ENCODE data around the gene OPRD1.
"Not testable (repeated sequence)": the region's sequence is repeated elsewhere in the genome, so short reads cannot be mapped to it uniquely, and the experiment has no call there.

OPRD1 gene

DNA sequence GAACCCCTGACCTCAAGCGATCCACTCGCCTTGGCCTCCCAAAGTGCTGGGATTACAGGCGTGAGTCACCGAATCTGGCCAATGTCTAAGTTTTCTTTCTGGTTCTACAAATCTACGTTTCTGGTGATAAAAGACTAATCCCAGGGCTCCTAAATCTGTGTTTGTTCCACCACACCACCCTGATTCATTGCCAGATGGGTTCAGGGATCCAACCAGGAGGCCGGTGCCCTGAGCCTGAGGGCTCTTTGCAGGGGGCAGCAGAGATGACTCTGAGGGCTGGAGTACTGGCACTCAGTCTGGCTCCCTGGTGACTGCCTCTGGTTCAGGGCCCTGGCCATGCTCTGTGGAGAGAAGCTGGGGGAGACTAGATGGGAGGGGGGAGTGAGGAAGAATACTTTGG is 10.5 kb upstream of the OPRD1 start:
- DNase-seq (ENCODE audit: low read depth), result no peak

DNA sequence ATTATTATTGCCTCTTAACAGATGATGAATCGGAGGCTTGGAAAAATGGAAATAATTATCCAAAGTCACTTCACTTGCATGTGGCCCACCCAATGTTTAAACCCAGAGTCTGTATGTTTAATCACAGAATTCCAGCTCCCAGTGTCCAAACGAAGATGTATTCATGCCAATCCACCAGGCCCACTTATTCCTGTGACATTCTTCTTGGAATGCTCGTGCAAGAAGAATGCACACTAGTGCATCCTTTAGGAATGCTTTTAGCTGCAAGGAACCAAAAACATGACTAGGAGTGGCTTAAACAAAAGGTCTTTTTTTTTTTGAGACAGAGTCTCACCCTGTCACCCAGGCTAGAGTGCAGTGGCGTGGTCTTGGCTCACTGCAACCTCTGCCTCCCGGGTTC is 8.9 kb upstream of the OPRD1 start:
- DNase-seq (ENCODE audit: low read depth), result no peak

DNA sequence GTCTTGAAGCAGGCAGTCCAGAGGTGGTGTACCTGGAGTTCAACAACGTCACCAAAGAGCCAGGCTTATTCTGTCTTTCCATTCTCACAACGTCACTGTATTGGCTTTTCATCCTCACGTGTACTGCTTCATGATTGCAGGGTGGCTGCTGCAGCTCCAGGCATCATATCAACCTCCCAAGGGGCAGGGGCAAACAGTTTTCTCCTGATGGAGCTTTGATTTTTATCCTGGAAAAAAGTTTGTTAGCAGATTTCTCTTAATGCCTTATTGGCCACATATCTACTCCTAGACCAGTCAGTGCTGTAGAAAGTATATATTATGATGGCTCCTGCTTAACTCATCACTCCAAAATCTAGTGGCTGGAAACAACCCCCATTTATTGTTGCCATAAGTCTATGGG is 8.3 kb upstream of the OPRD1 start:
- DNase-seq (ENCODE audit: low read depth), result no peak

DNA sequence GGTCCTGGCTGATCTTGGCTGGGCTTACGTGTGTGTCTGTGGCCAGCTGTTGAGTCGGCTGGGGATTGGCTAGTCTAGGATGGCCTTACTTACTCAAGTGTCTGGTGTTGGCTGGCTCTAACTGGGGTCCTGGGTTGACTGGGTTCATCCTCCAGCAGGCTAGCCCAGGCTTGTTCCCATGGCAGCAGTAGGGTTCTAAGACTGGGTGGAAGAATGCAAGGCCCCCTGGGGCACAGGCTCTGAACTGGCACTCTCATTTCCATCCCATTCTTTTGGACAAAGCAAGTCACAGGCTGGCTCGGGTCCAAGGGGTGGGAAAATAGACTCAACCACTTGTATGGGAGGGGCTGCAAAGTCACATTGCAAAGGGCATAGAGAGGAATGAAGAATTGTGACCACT is 7.9 kb upstream of the OPRD1 start:
- no peak for DNase-seq (ENCODE audit: low read depth)

DNA sequence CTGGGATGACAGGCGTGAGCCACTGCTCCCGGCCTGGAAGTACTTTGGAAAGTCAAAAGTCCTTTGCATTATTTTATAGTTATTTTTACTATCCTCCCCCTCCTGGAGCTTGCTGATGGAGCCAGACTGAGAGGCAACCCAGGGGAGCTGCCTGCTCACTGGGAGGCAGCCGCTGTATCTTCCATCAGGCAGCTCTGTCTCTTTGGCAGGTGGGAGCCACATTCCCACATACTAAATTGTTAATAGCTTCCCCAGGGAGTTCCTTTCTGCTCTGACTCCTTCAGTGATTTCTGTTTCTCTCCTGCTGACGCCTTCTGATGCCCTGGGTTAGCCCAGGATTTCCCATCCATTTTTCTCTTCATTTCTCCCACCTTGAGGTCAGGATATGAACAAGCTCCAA is 4.9 kb upstream of the OPRD1 start:
- no peak for DNase-seq (ENCODE audit: low read depth)

DNA sequence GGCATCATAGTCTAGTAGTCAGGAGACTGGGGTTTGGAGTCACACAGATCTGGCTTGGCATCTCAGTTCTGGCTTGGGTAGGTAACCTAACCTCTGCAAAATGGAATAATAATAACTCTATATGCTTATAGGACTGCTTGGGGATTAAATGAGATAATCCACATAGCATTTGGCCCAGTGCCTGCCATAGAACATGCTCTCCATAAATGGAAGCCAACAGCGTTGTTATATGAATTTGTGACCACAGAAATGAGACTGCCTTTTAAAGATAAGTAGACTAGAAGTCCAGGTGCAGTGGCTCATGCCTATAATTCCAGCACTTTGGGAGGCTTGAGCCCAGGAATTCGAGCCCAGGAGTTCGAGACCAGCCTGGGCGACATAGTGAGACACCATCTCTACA is 4.0 kb upstream of the OPRD1 start:
- no peak for DNase-seq (ENCODE audit: low read depth)

DNA sequence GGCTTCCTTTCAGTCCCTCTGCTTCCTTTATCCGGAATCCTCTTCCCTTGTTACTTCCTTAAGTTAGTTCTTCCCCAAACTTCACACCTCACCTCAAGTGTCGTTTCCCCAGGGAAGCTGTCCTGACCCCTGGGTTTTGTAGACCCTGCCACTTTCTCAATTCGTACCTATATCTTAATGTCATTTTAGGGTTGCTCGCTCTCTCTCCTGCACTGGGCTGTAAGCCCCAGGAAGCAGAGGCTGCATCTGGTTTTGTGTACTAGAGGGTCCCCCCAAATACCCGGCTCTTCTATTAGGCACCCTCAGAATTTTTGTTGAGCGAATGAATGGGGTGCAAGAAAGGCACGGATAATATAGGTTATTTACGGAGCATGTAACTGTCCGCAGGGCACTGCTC is 603 bp upstream of the OPRD1 start:
- DNase-seq (ENCODE audit: low read depth), result no peak

DNA sequence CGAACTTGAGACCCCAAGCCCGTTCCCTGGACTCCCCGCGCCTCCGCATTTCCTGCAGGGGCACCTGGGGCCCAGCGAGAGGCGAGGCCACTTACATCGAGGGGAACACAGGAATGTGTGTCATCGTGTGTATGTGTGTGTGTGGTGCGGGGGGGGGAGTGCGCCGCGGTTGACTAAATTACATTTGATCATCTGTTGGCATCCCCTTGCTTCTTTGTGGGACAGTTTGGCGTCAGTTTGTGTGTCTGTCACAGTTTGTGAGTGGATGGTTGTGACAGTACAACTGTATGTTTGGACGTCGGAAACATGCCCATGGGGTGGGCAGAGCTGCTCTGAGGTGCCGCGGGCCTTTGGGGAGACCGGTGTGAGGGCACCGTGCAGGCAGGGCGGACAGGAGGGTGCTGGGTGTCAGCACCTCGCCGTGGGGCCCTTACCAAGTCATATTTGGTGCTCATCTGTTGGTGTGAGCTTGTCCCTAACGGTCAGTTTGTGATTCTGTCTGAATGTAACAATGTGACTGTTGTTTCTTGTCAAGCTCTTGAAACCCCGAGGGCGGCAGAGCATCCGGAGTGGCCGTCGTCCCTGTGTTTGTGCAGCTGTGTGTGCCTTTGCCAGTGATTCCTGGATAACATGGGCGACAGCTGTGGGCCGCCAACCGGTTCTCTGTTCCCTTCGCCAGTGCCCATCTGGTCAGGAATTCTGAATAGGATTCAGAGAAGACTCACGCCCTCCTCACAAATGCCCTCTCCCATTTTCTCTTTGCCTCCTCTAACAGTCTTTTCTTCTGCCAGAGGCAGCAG is 899 bp downstream of the OPRD1 start:
- DNase-seq (ENCODE audit: low read depth), result no peak

DNA sequence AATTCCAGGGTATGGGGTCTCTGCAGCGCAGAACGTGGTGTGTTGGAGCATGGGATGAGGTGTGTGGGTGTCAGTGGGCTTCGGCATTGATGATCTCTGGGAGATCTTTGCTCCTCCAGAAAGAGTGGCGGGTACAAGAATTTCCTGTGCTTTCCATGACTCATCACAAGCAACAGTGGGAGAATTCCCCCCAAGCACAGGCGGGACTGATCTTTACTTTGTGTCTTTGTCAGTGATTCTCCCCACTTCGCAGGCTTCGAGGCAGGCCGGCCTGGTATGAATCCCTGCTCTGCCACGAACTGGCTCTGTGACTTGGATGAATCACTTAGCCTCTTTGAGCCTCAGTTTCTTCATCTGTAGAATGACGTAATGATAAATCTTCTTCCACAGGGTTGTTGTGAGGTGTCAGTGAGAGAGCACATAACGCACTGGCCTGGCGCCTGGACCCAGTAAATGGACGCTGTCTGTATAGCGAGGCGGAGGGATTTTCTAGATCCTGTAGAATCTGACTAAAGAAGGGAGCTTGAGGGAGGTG is 2.0 kb downstream of the OPRD1 start:
- no peak for DNase-seq (ENCODE audit: low read depth)

DNA sequence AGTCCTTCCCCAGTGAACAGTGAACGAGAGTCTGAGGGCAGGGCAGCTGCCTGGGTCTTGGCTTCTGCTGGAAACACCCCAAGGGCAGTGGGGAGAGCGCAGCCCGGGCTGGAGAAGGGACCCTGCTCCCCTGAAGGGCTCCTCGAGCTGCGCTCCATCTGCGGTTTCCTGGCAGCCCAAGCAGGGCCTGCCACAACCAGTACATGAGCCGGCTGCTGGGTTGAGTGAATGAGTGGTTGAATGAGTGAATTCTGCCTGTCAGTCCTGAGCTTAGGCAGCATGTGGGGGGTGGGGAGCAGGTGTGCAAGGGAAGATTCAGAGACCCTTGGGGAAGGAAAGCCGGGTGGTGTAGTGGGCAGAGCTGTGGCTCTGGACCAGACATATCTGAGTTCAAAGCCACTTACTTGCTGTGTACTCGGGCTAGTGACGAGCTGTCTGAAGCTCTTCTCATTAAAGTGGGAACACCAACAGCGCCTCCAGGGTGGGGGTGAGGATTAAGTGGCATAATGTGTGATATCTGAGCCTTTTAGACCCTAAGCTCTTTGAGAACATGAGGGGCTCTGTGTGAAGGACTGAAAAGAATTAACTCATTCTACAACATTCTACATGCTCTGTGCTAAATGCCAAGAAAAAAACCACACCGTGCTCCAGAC is 3.7 kb downstream of the OPRD1 start:
- no peak for DNase-seq (ENCODE audit: low read depth)

DNA sequence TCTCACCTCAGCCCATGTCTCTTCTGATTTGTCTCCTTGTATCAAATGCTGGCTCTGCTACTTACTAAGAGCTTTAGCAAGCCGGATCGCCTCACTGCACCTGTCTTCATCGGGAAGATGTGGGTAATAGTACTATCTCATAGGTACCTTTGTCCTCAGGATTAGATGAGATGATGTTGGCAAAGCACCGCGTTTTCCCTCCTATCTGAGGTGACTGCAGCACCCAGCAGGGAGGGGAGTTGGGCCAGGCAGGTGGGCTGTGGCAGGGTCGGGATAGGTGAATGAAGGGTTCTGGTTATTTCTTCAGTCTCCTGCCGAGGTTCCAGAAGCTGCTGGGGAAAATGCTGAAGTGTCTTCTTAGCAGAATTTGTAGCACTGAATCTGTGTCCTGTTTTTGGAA is 5.2 kb downstream of the OPRD1 start:
- DNase-seq (ENCODE audit: low read depth), result no peak

DNA sequence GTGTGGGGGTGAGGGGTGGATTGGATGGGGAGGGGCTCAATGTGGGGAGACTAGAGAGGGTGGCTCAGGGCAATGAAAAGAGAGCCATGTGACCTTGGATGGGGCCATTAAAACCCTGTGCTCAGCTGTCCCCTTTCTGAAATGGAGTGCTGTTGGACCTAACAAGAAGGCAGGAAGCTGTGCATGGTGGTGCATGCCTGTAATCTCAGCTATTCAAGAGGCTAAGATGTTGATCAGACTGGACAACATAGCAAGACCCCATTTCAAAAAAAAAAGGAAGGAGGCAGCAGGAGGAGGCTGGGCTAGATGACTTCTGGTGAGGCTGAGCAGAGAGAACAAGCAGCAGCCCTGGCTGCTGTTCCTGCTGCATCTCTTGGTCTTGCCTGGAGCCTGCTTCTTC is 7.0 kb downstream of the OPRD1 start:
- no peak for DNase-seq (ENCODE audit: low read depth)

DNA sequence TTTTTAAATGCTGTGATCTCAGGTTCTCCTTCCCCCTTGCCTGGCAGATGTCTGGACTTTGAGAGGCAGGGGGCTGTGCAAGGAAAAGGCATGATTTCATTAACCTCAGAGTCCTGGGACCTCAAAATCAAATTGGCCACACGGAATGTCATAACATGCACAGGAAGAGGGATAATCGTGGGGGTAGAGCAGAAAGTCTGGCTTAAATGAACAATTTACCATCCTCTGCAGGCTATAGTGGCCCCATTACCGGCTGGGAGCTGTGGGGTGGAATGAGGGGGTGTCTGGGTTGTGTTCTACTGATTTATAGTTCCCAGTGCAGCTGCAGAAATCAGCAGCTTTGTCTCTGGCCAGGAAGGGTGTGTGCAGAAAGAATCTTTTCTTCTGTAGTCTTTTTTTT is 10.8 kb downstream of the OPRD1 start:
- DNase-seq (ENCODE audit: low read depth), result no peak

DNA sequence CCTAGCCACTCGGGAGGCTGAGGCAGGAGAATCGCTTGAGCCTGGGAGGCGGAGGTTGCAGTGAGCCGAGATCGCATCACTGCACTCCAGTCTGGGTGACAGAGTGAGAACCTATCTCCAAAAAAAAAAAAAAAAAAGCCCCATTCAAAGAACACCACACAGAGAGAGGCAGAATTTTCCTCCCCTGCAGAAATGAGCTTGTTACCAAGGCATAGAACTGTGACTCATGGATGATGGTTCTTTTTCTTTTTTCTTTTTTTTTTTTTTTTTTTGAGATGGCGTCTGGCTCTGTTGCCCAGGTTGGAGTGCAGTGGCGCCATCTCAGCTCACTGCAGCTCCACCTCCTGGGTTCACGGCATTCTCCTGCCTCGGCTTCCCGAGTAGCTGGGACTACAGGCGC is 12.1 kb downstream of the OPRD1 start:
- not testable (repeated sequence) for DNase-seq (ENCODE audit: low read depth)

DNA sequence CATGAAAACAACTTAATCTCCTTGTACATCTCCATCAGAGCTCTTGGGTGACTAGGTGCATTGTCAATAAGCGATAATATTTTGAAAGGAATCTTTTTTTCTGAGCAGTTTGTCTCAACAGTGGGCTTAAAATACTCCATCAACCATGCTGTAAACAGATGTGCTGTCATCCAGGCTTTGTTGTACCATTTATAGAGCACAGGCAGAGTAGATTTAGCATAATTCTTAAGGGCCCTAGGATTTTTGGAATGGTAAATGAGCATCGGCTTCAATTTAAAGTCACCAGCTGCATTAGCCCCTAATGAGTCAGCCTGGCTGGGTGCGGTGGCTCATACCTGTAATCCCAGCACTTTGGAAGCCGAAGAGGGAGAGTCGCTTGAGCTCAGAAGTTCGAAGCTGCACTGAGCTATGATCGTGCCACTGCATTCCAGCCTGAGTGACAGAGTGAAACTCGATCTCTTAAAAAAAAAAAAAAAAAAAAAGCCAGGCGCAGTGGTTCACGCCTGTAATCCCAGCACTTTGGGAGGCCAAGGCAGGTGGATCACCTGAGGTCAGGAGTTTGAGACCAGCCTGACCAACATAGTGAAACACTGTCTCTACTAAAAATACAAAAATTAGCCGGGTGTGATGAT is 16.4 kb downstream of the OPRD1 start:
- not testable (repeated sequence) for DNase-seq (ENCODE audit: low read depth)

DNA sequence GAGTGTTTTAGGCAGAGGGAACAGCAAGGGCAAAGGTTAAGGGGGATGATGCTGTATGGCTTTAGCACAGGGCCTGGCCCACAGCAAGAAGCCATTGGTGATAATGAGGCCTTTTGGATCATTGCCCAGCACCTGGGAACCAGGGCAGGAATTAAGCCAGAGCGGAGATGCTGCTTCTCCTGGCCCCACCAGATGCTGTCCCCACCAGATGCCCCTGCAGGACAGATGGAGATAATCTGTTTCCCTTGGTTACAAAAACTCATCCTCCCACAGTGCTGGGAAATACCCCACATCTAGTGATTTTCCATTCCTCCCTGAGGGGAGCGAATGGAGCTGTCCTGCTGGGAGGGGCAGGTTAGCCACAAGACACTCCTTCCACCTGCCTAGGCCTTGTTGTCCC is 18.8 kb downstream of the OPRD1 start:
- DNase-seq (ENCODE audit: low read depth), result no peak

DNA sequence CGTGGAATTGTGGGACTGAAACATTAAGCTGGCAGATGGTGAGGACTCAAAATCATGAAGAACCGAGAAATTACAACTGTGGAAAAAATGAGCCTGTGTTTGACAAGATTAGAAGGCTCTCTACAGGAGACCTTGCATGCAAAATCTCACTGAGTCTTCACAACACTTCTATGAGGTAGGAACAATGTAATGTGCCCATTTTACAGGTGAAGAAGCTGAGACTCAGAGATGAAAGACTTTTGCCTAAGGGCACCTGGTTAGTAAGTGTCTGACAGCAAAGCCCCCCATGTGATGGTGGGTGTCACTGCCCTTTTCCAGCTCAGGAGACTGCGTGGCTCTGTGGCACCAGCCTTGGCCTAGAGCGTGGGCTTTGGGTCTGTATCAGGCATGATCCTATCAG is 21.0 kb downstream of the OPRD1 start:
- DNase-seq (ENCODE audit: low read depth), result no peak

DNA sequence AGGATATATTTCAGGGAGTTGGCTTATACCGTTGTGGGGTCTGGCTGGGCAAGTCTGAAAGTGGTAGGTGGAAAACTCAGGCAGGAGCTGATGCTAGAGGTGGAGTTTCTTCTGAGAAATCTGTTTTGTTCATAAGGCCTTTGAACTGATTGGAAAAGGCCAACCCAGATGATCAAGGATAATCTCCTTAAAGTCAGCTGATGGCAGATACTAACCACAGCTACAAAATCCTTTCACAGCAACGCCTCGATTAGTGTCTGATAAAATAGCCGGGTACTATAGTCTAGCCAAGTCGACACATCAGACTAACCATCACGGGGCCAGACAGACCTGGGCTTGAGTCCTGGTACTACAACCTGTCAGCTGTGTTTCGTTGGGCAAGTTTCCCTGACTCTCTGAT is 21.4 kb downstream of the OPRD1 start:
- DNase-seq (ENCODE audit: low read depth), result no peak

DNA sequence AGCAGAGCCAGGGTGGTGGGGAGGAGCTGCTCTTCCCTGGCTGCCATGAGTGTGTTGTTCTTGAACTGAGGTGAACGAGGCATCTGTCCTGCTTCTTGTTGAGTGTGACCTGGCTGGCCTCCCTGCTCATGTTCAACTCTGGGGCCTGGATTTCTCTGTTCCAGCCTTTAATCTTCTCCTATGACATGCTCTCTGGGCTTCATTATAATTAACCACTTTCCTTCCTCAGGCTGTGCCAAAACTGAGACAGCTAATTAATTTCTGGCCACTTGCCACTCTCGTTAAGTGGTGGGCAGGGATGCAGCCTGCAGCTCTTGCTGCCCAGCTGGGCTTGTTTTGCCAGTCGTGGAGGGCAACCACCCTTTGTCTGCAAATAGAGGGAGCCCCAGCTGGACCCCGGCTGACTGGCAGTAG is 23.3 kb downstream of the OPRD1 start:
- DNase-seq (ENCODE audit: low read depth), result no peak

DNA sequence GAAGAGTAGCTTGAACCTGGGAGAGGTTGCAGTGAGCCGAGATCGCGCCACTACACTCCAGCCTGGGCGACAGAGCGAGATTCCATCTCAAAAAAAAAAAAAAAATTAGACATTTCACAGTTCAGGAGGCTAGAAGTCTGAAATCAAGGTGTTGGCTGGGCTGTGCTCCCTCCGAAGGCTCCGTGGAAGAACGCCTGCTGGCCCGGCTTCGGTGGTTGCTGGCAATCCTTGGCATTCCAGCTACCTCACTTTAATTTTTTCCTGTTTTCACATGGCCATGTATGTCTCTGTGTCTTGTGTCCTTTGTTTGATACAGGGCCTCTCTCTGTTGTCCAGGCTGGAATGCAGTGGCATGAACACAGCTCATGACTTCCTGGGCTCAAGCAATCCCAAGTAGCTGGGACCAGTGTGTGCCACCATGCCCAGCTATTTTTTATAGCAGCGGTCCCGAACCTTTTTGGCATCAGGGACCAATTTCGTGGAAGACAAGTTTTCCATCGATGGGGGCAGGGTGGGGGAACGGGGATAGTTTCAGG is 24.5 kb downstream of the OPRD1 start:
- DNase-seq (ENCODE audit: low read depth), result no peak

DNA sequence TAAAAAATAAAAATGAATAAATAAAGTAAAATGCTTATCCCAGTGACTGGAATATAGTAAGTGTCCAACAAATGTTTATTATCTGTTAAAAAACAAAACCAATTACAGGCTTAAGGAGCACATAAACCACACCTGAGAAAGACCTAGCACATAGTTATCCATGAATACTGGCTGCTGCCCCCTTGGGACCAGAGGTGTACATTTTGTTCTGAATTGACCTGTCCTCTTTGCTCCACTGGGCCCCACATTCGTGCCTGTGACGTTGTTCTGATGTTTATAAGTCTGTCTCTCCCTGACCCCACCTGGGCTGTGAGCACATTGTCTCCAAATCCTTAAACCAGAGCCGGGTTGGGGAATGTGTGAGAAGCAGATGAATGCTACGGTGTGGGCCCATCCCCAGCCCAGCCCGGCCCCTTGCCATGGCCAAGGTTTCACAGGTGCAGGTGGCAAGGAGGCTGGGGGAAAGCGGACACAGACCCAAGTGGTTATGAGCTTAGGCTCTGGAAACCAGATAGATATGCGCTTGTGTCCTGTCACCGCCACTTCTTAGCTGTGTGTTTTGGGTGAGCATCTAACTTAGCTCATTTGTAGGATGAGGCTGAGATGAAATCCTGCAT is 29.1 kb downstream of the OPRD1 start:
- no peak for DNase-seq (ENCODE audit: low read depth)

DNA sequence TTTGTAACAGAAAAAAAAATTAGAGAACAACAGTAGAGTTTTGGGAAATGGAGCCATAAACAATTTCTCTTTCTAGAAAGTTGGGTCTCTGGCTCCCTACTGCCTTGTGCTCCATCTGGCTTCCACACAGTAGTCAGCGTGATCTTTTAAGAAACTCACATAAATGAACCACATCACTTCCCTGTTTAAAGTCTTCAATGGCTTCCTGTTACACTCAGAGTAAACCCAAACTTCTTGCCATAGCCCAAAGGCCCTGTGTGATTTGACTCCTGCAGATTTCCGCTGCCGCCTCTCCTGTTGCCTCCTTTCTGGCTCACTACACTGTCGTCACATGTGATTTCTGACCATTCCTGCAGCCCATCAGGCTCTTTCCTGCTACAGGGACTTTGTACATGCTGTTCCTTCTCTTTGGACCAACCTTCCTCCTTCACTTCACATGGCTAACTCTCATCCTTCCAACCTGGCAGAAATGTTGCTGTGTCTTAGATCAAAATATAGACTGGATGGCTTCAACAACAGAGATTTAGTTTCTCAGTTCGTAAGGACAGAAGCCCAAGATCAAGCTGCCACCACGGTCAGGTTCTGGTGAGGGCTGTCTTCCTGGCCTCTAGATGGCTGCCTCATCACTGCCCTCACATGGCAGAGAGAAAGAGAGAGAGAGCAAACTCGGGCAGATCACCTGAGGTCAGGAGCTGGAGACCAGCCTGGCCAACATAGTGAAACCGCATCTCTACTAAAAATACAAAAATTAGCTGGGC is 34.0 kb downstream of the OPRD1 start:
- DNase-seq (ENCODE audit: low read depth), result no peak
